SK-N-SH (cell line): Measurements from ENCODE around the gene DDX31. TPM values are rescaled to one million over a fixed set of nuclear protein-coding genes. Genes with fewer than 3 reads are reported as not detected.

Experiments
- CTCF ChIA-PET: fragments of 300-600, 350-600 bp; formaldehyde crosslinking; extraction: SDS; loops from one replicate; lab custom pipeline; 2021; lab: Yijun Ruan, JAX
- POLR2A ChIA-PET: fragments of 350-600 bp; sonication (Branson Sonifier 250); formaldehyde crosslinking; extraction: SDS; loops from one replicate; lab custom pipeline; 2020; ENCODE audit warnings: antibody characterized with exemption, inconsistent platforms; lab: Yijun Ruan, JAX
- DNase-seq: peaks from one replicate; pipeline ENCODE4 v3.0.0; 2012
- H2AFZ ChIP-seq: fragments of 200-600 bp; sonication (generic); 2 replicates; pipeline ENCODE4 v1.8.1; 2016; ENCODE audit warnings: antibody characterized with exemption, mild to moderate bottlenecking, low read depth
- H3F3A ChIP-seq: fragments of 200-600 bp; sonication (generic); replicated peaks from 2 replicates; pipeline ENCODE3; 2016; ENCODE audit warnings: antibody characterized with exemption, mild to moderate bottlenecking; ENCODE audit not compliant: insufficient read depth
- H3K27ac ChIP-seq, 2 experiments: fragments of 200-500 bp in 1 of 2; fragments of 200-600 bp in 1 of 2; sonication (Bioruptor generic) in 1 of 2; sonication (generic), shearing (Covaris generic) in 1 of 2; 2 replicates each; pipeline versions ENCODE4 v1.5.1 to v1.6.1; 2014 to 2016; ENCODE audit warnings: low read depth in 2 of 2, inconsistent platforms in 1 of 2, low read length in 1 of 2, mild to moderate bottlenecking in 1 of 2, mixed read lengths in 1 of 2
- H3K27me3 ChIP-seq: fragments of 200-600 bp; sonication (generic), shearing (Covaris generic); 2 replicates; pipeline ENCODE4 v1.6.1; 2016; ENCODE audit warnings: mixed run types; ENCODE audit not compliant: insufficient read depth
- H3K36me3 ChIP-seq, 2 experiments: fragments of 200-500 bp in 1 of 2; fragments of 200-600 bp in 1 of 2; sonication (Bioruptor generic) in 1 of 2; sonication (generic) in 1 of 2; replicated peaks in 1 of 2; 2 replicates each; pipeline versions ENCODE3 to v1.5.1; 2014 to 2016; ENCODE audit warnings: low read length in 1 of 2, mild to moderate bottlenecking in 1 of 2; ENCODE audit not compliant: insufficient read depth in 2 of 2, control insufficient read depth in 1 of 2
- H3K4me1 ChIP-seq, 2 experiments: fragments of 200-500 bp in 1 of 2; fragments of 200-600 bp in 1 of 2; sonication (Bioruptor generic) in 1 of 2; sonication (generic), shearing (Covaris generic) in 1 of 2; 2 replicates each; pipeline versions ENCODE4 v1.5.1 to v1.6.1; 2014 to 2016; ENCODE audit warnings: low read depth in 1 of 2, low read length in 1 of 2, mixed run types in 1 of 2; ENCODE audit not compliant: insufficient read depth in 2 of 2, control insufficient read depth in 1 of 2
- H3K4me2 ChIP-seq: fragments of 200-600 bp; sonication (generic), shearing (Covaris generic); 2 replicates; pipeline ENCODE4 v1.6.1; 2017; ENCODE audit warnings: mixed run types
- H3K4me3 ChIP-seq, 2 experiments: fragments of 200-500 bp in 1 of 2; fragments of 200-600 bp in 1 of 2; sonication (Bioruptor generic) in 1 of 2; sonication (generic), shearing (Covaris generic) in 1 of 2; 2 replicates each; pipeline versions ENCODE4 v1.5.1 to v1.8.1; 2014 to 2016; ENCODE audit warnings: low read depth in 2 of 2, inconsistent platforms in 1 of 2, low read length in 1 of 2, mild to moderate bottlenecking in 1 of 2, mixed read lengths in 1 of 2, moderate library complexity in 1 of 2
- H3K79me2 ChIP-seq: fragments of 200-600 bp; sonication (generic); 2 replicates; pipeline ENCODE4 v1.8.1; 2017; ENCODE audit warnings: mild to moderate bottlenecking; ENCODE audit not compliant: insufficient read depth
- H3K9ac ChIP-seq: fragments of 200-600 bp; sonication (generic); 2 replicates; pipeline ENCODE4 v1.6.1; 2017; ENCODE audit warnings: mixed run types
- H3K9me2 ChIP-seq: fragments of 200-600 bp; sonication (generic); 2 replicates; pipeline ENCODE4 v1.6.1; 2017; ENCODE audit warnings: mixed run types
- H3K9me3 ChIP-seq: fragments of 200-600 bp; sonication (generic); 2 replicates; pipeline ENCODE4 v1.6.1; 2017; ENCODE audit warnings: mixed run types, mild to moderate bottlenecking, moderate library complexity
- H4K20me1 ChIP-seq: fragments of 200-600 bp; sonication (generic); 2 replicates; pipeline ENCODE4 v1.6.1; 2017; ENCODE audit warnings: mild to moderate bottlenecking, mixed run types; ENCODE audit not compliant: insufficient read depth
- CHD2 ChIP-seq: fragments of 150-350 bp; IDR thresholded peaks from 2 replicates; pipeline ENCODE4 v1.6.1; 2018; ENCODE audit warnings: low read length; ENCODE audit not compliant: partially characterized antibody
- EZH2phosphoT487 ChIP-seq: fragments of 200-600 bp; sonication (generic); IDR thresholded peaks from 2 replicates; pipeline ENCODE4 v1.6.1; 2017; ENCODE audit warnings: low read depth, mixed run types, mild to moderate bottlenecking, antibody characterized with exemption, moderate library complexity, borderline replicate concordance
- FOXJ3 ChIP-seq: sonication (generic); formaldehyde crosslinking; IDR thresholded peaks from 2 replicates; pipeline ENCODE4 v1.5.1; 2020; ENCODE audit warnings: mild to moderate bottlenecking, missing genetic modification reagents
- GABPA ChIP-seq: IDR thresholded peaks from 2 replicates; pipeline ENCODE4 v1.4.0; 2012; ENCODE audit warnings: low read depth, mild to moderate bottlenecking
- MEF2A ChIP-seq: IDR thresholded peaks from 2 replicates; pipeline ENCODE4 v1.4.0; 2012; ENCODE audit warnings: low read depth, borderline replicate concordance
- MXI1 ChIP-seq: IDR thresholded peaks from 2 replicates; pipeline ENCODE4 v1.6.1; 2012; ENCODE audit warnings: mild to moderate bottlenecking, low read depth, low read length, improper control_type of control experiment
- NRF1 ChIP-seq: IDR thresholded peaks from 2 replicates; pipeline ENCODE4 v1.6.1; 2012; ENCODE audit warnings: low read depth, mild to moderate bottlenecking, low read length
- POLR2AphosphoS5 ChIP-seq: IDR thresholded peaks from 2 replicates; pipeline ENCODE4 v1.6.1; 2012; ENCODE audit warnings: low read depth, low read length
- RCOR1 ChIP-seq: fragments of 150-350 bp; IDR thresholded peaks from 2 replicates; pipeline ENCODE4 v1.6.1; 2017; ENCODE audit warnings: antibody characterized with exemption, low read length
- TAF1 ChIP-seq: IDR thresholded peaks from 2 replicates; pipeline ENCODE4 v1.6.1; 2012; ENCODE audit warnings: low read depth, mild to moderate bottlenecking, low read length, moderate library complexity, borderline replicate concordance
- TCF12 ChIP-seq: IDR thresholded peaks from 2 replicates; pipeline ENCODE4 v1.4.0; 2012
- WGBS: methylation state at CpG from one replicate; pipeline ENCODE4 v1.1.6; 2017; ENCODE audit warnings: low lambda C conversion rate; 5-methylcytosine and 5-hydroxymethylcytosine counted together
- polyA plus RNA-seq, 3 experiments: library from polyadenylated mRNA; depleted of rRNA; stranded (reverse); fragments of >200 nt; gene quantifications; 2 replicates each; pipeline ENCODE4 v1.2.3, GENCODE V29; 2012
- TF ChIP-seq, protein P1 (sequence below): IDR thresholded peaks from 2 replicates; pipeline ENCODE4 v1.6.1; 2012; ENCODE audit warnings: mild to moderate bottlenecking, low read depth, low read length, moderate library complexity
- TF ChIP-seq, protein P2 (sequence below): IDR thresholded peaks from 2 replicates; pipeline ENCODE4 v1.4.0; 2012; ENCODE audit warnings: low read depth, borderline replicate concordance
- TF ChIP-seq, protein P3 (sequence below): IDR thresholded peaks from 2 replicates; pipeline ENCODE4 v1.4.0; 2012; ENCODE audit warnings: low read depth
- TF ChIP-seq, protein P4 (sequence below): fragments of 150-350 bp; IDR thresholded peaks from 2 replicates; pipeline ENCODE4 v1.6.1; 2016; ENCODE audit warnings: mild to moderate bottlenecking, low read depth, low read length
- TF ChIP-seq, protein P5 (sequence below): IDR thresholded peaks from 2 replicates; pipeline ENCODE4; 2012

The DDX31 gene
- polyA plus RNA-seq, 1 of the 3 experiments (the other 2 are of a cell fraction), result 13.9 TPM

DNA sequence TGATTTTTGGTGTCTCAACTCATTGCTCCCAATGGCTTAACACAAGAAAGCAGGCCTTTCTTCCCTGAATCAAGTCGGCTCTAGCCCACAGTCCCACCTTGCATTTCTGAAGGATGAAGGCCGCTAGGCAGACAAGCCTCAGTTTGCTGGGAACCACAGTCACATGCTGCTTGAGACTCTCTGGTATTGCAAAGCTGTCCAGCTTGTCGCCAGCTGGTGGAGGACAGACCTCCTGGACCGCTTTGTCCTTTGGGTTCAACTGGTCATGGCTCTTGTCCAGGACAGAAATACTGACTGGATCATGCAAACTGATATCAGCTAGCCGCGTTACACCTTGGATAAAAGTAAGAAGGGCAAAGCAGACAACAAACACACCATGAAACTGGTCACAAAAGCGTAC, 23.1 kb downstream of the DDX31 start:
- no peak for DNase-seq
- Histone ChIP-seq H3K4me1 (peaks cover 0 to 7% of the 10 kb centered on the region in 2 experiments; a peak in 3 of 4 replicates), H3K4me3 (no peak overlapping the region), H3K9me3 (no peaks in the 10 kb centered on the region), H3K36me3 (peaks cover 66 to 92% of the 10 kb centered on the region in 2 experiments), H3K27me3 (no peaks in the 10 kb centered on the region), H3K9me2 (no peaks in the 10 kb centered on the region), H3F3A (peaks cover 10% of the 10 kb centered on the region), H3K79me2 (no peaks in the 10 kb centered on the region), H3K27ac (peak overlapping the region in 1 of 2 experiments; percentile 93; a peak in 3 of 4 replicates), H3K9ac (no peak overlapping the region; the same call in 1 of the 2 replicates), H3K4me2 (no peak overlapping the region; the same call in 1 of the 2 replicates), H2AFZ (no peak overlapping the region), H4K20me1 (no peaks in the 10 kb centered on the region)
- CTCF ChIA-PET, result interaction anchor here (0.7 to 1.6 kb wide), 3 partner anchors 131 to 255 kb away, joined by 3 to 5 read pairs (median 3); no protein-coding TSS in a partner anchor
- POLR2A ChIA-PET, result no interaction called here
- WGBS, result 97% methylated on average over 7 of the region's 7 CpGs
- TF ChIP-seq, protein P1, sequence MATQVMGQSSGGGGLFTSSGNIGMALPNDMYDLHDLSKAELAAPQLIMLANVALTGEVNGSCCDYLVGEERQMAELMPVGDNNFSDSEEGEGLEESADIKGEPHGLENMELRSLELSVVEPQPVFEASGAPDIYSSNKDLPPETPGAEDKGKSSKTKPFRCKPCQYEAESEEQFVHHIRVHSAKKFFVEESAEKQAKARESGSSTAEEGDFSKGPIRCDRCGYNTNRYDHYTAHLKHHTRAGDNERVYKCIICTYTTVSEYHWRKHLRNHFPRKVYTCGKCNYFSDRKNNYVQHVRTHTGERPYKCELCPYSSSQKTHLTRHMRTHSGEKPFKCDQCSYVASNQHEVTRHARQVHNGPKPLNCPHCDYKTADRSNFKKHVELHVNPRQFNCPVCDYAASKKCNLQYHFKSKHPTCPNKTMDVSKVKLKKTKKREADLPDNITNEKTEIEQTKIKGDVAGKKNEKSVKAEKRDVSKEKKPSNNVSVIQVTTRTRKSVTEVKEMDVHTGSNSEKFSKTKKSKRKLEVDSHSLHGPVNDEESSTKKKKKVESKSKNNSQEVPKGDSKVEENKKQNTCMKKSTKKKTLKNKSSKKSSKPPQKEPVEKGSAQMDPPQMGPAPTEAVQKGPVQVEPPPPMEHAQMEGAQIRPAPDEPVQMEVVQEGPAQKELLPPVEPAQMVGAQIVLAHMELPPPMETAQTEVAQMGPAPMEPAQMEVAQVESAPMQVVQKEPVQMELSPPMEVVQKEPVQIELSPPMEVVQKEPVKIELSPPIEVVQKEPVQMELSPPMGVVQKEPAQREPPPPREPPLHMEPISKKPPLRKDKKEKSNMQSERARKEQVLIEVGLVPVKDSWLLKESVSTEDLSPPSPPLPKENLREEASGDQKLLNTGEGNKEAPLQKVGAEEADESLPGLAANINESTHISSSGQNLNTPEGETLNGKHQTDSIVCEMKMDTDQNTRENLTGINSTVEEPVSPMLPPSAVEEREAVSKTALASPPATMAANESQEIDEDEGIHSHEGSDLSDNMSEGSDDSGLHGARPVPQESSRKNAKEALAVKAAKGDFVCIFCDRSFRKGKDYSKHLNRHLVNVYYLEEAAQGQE, result no peak

DNA sequence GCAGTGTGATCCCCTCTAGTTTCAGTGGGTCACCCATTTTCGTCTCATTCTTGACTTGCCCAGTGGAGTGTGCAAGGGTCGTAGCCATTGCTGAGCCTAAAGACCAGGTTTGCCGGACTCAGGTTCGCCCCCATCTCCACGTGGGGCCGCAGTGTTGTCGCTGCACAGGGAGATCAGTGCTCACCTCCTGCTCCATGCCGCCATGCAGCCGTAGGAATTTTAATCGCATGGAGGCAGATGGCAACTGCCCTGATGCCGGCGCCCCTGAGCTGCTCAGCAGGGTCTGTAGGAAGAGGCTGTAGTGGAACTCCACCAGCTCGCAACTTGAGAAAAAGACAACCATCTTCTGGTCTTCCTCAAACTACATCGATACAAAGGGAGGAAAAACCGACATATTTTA, 24.1 kb downstream of the DDX31 start:
- no peak for DNase-seq

More for the DNA sequence above, 24.1 kb downstream of the DDX31 start:
- peaks cover 58 to 92% of the 10 kb centered on the region in 2 experiments for H3K36me3 ChIP-seq
- H3K4me3 ChIP-seq, result no peak overlapping the region
- no peaks in the 10 kb centered on the region for H3K79me2 ChIP-seq
- 96% methylated on average over 15 of the region's 15 CpGs for WGBS
- no peak for TF ChIP-seq CHD2
- TF ChIP-seq TCF12, result no peak
- TF ChIP-seq GABPA, result no peak
- TF ChIP-seq, protein P2, sequence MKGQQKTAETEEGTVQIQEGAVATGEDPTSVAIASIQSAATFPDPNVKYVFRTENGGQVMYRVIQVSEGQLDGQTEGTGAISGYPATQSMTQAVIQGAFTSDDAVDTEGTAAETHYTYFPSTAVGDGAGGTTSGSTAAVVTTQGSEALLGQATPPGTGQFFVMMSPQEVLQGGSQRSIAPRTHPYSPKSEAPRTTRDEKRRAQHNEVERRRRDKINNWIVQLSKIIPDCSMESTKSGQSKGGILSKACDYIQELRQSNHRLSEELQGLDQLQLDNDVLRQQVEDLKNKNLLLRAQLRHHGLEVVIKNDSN, result no peak
- TF ChIP-seq, protein P3, sequence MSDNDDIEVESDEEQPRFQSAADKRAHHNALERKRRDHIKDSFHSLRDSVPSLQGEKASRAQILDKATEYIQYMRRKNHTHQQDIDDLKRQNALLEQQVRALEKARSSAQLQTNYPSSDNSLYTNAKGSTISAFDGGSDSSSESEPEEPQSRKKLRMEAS, result no peak
- TF ChIP-seq, protein P4, sequence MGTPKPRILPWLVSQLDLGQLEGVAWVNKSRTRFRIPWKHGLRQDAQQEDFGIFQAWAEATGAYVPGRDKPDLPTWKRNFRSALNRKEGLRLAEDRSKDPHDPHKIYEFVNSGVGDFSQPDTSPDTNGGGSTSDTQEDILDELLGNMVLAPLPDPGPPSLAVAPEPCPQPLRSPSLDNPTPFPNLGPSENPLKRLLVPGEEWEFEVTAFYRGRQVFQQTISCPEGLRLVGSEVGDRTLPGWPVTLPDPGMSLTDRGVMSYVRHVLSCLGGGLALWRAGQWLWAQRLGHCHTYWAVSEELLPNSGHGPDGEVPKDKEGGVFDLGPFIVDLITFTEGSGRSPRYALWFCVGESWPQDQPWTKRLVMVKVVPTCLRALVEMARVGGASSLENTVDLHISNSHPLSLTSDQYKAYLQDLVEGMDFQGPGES, result no peak
- no peak for TF ChIP-seq FOXJ3 (CRISPR knock-in tag)
- TF ChIP-seq EZH2phosphoT487, result no peak
- TF ChIP-seq, protein P1, result no peak
- TF ChIP-seq, protein P5, sequence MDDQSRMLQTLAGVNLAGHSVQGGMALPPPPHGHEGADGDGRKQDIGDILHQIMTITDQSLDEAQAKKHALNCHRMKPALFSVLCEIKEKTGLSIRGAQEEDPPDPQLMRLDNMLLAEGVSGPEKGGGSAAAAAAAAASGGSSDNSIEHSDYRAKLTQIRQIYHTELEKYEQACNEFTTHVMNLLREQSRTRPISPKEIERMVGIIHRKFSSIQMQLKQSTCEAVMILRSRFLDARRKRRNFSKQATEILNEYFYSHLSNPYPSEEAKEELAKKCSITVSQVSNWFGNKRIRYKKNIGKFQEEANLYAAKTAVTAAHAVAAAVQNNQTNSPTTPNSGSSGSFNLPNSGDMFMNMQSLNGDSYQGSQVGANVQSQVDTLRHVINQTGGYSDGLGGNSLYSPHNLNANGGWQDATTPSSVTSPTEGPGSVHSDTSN, result no peak
- no peak for TF ChIP-seq RCOR1
- no peak for TF ChIP-seq TAF1
- no peak for TF ChIP-seq POLR2AphosphoS5
- TF ChIP-seq MEF2A, result no peak
- TF ChIP-seq MXI1, result no peak
- TF ChIP-seq NRF1, result no peak
- H3K9me2 ChIP-seq, result no peaks in the 10 kb centered on the region
- H3K27me3 ChIP-seq, result no peaks in the 10 kb centered on the region
- H3K4me2 ChIP-seq, result no peak overlapping the region
- CTCF ChIA-PET, result interaction anchor here (0.7 to 1.7 kb wide), 4 partner anchors 8 to 256 kb away, joined by 3 to 5 read pairs (median 4); no protein-coding TSS in a partner anchor
- no peaks in the 10 kb centered on the region for H3K9me3 ChIP-seq
- POLR2A ChIA-PET, result no interaction called here
- no peak overlapping the region for H3K27ac ChIP-seq
- H4K20me1 ChIP-seq, result no peaks in the 10 kb centered on the region
- H2AFZ ChIP-seq, result no peak overlapping the region
- peaks cover 0 to 7% of the 10 kb centered on the region in 2 experiments; a peak in 3 of 4 replicates for H3K4me1 ChIP-seq
- H3F3A ChIP-seq, result peaks cover 10% of the 10 kb centered on the region
- H3K9ac ChIP-seq, result no peak overlapping the region
